GM19023 (cell line): ENCODE results near the gene KIR2DL4.
"Not testable (repeated sequence)": the region's sequence is repeated elsewhere in the genome, so short reads cannot be mapped to it uniquely, and the experiment has no call there.

Experiments
- ATAC-seq: cut with Tn5 transposase; IDR thresholded peaks from one replicate; pipeline ENCODE4 v1.9.1; 2021; ENCODE audit warnings: mild to moderate bottlenecking, moderate library complexity; ENCODE audit not compliant: unreplicated experiment

The KIR2DL4 gene

DNA sequence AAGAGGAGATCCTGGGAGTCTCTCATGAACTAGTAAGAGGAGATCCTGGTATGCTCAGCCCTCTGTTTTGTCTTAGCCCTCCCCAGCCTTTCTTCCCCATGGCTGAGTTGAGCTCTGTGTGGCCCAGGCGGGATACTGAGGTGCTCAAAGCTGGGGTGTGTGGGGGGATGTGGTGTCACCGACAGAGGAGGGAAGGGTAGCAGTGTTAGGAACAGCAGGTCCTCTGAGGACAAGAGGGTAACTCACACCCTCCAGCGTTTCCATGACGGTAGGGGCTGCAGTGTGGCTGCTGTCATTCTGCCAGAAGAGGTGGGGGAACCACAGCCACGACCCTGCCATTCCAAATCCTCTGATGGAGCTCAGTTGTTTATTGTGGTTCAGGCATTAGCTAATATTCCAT, 691 bp downstream of the KIR2DL4 start:
- no peak for ATAC-seq

DNA sequence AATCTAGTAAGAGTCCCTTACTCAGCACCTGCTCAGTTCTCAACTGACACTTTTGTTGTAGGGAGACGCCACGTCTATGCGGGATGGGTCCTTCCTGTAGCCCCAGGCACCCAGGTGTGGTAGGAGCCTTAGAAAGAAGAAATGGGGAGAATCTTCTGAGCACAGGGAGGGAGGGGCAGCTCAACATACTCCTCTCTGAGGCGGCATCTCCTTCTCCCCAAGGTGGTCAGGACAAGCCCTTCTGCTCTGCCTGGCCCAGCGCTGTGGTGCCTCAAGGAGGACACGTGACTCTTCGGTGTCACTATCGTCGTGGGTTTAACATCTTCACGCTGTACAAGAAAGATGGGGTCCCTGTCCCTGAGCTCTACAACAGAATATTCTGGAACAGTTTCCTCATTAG, 1.2 kb downstream of the KIR2DL4 start:
- ATAC-seq: no peak

GRCh38 chr19:54805665-54806515, 2.5 kb downstream of the KIR2DL4 start:
- ATAC-seq: no peak

DNA sequence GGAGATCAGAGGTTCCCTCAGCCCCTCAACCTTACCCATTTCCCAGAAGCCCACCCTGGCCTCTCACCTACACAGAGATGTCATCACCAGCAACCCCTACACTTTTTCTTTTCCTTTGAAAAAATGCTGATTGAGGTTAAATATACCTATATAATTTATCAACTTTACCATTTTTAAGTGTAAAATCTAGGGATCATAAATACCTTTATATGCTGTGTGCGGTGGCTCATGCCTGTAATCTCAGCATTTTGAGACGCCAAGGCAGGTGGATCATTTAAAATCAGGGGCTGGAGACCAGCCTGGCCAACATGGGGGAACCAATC, 3.1 kb downstream of the KIR2DL4 start:
- ATAC-seq: no peak

- not testable (repeated sequence) for ATAC-seq
These were observed 11.2 kb downstream of the KIR2DL4 start for GRCh38 chr19:54814571-54814970.

- ATAC-seq: not testable (repeated sequence)
These were observed 12.8 kb downstream of the KIR2DL4 start, which contains the start of gene KIR3DL1 for GRCh38 chr19:54816251-54816650. TSS of gene KIR3DL1 (plus strand) at chr19:54816468.

- no peak for ATAC-seq
These were observed 14.5 kb downstream of the KIR2DL4 start for GRCh38 chr19:54817670-54818536.

- ATAC-seq: not testable (repeated sequence)
These were observed 21.0 kb downstream of the KIR2DL4 start for GRCh38 chr19:54824416-54824815.

- not testable (repeated sequence) for ATAC-seq
These were observed 21.9 kb downstream of the KIR2DL4 start for GRCh38 chr19:54825326-54825725.

GRCh38 chr19:54828064-54828463, 24.7 kb downstream of the KIR2DL4 start:
- ATAC-seq: not testable (repeated sequence)

DNA sequence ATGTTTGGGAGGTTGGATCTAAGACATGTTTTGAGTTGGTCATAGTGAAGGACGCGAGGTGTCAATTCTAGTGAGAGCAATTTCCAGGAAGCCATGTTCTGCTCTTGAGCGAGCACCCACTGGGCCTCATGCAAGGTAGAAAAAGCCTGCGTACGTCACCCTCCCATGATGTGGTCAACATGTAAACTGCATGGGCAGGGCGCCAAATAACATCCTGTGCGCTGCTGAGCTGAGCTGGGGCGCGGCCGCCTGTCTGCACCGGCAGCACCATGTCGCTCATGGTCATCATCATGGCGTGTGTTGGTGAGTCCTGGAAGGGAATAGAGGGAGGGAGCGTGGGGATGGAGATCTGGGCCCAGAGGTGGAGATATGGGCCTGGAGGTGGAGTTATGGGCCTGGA, 29.1 kb downstream of the KIR2DL4 start, which contains the start of gene KIR2DS4:
KIR2DS4 (plus strand) TSS at position 181 of the 400 bp plus-strand sequence.
- ATAC-seq: not testable (repeated sequence)

- not testable (repeated sequence) for ATAC-seq
These were observed 31.7 kb downstream of the KIR2DL4 start for GRCh38 chr19:54835126-54835525.

- not testable (repeated sequence) for ATAC-seq
These were observed 34.1 kb downstream of the KIR2DL4 start for GRCh38 chr19:54837522-54837921.

GRCh38 chr19:54843171-54843570, 39.8 kb downstream of the KIR2DL4 start:
- not testable (repeated sequence) for ATAC-seq

- ATAC-seq: not testable (repeated sequence)
These were observed 46.7 kb downstream of the KIR2DL4 start, which contains the start of gene KIR3DL2 for GRCh38 chr19:54850061-54850640. TSS of gene KIR3DL2 (plus strand) at chr19:54850443. CDS start at chr19:54850476, 33 bp downstream.

DNA sequence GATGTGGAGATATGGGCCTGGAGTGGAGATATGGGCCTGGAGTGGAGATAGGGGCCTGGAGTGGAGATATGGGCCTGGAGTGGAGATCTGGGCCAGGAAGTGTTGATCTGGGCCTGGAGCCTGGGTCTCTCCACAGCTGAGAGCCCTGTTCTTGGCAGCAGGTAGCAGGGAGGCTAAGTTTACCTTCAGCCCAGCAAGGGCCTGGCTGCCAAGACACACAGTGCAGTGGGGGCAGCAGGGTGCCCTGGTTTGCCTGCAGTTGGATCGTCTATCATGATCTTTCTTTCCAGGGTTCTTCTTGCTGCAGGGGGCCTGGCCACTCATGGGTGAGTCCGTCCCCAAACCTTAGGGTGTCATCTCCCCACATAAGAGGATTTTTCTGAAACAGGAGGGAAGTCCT, 47.5 kb downstream of the KIR2DL4 start:
- no peak for ATAC-seq

- ATAC-seq: no peak
These were observed 47.9 kb downstream of the KIR2DL4 start for GRCh38 chr19:54851353-54851752.

DNA sequence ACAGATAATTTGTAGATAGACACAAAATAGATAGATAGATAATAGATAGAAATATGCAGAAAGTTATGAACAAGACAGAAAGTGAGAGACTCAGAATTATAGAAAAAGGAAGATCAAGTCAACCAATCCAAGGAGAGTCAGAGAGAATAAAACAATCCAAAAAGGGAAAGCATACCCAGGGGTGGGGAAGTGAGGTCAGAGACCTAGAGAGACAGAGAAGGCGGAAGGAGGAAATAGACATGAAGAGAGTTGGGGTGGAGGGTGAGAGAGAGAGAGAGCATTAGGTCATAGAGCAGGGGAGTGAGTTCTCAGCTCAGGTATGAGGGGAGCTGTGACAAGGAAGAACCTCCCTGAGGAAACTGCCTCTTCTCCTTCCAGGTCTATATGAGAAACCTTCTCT, 51.8 kb downstream of the KIR2DL4 start:
- not testable (repeated sequence) for ATAC-seq

GRCh38 chr19:54858476-54858875, 55.1 kb downstream of the KIR2DL4 start:
- not testable (repeated sequence) for ATAC-seq

- not testable (repeated sequence) for ATAC-seq
These were observed 56.0 kb downstream of the KIR2DL4 start for GRCh38 chr19:54859421-54859820.

DNA sequence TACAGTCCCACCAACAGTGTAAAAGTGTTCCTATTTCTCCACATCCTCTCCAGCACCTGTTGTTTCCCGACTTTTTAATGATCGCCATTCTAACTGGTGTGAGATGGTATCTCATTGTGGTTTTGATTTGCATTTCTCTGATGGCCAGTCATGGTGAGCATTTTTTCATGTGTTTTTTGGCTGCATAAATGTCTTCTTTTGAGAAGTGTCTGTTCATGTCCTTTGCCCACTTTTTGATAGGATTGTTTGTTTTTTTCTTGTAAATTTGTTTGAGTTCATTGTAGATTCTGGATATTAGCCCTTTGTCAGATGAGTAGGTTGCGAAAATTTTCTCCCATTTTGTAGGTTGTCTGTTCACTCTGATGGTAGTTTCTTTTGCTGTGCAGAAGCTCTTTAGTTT, 60.0 kb downstream of the KIR2DL4 start:
- ATAC-seq: not testable (repeated sequence)
